ENCODE results near the gene COL26A1.

- TF ChIP-seq CTCF (tag by site-specific recombination; IDR thresholded peaks at IDR 0.05), result no peak
- TF ChIP-seq ZNF777 (tag by site-specific recombination; IDR thresholded peaks at IDR 0.05; ENCODE audit: borderline replicate concordance), result no peak
- TF ChIP-seq ZNF2 (tag by site-specific recombination; IDR thresholded peaks at IDR 0.05), result no peak
- no peak for TF ChIP-seq ZBTB7A (tag by site-specific recombination; IDR thresholded peaks at IDR 0.05; ENCODE audit: low read depth)
- TF ChIP-seq ZNF785 (tag by site-specific recombination; IDR thresholded peaks at IDR 0.05), result no peak
- TF ChIP-seq ZNF639 (tag by site-specific recombination; IDR thresholded peaks at IDR 0.05), result no peak
- TF ChIP-seq ELK4 (IDR thresholded peaks at IDR 0.05; ENCODE audit: borderline replicate concordance, low read depth, low read length), result no peak
- TF ChIP-seq ZBTB8A (tag by site-specific recombination; IDR thresholded peaks at IDR 0.05), result no peak
- no peak for TF ChIP-seq ZNF146 (tag by site-specific recombination; IDR thresholded peaks at IDR 0.05)
- no peak for TF ChIP-seq ZNF391 (tag by site-specific recombination; IDR thresholded peaks at IDR 0.05; ENCODE audit: borderline replicate concordance, low read depth)
These were observed 133.3 kb downstream of the COL26A1 start for GRCh38 chr7:101496017-101496416.
